Activated naive CD8-positive, alpha-beta T cell treated with anti-CD3 and anti-CD28 coated beads, Interleukin-2, amount 10 ng/mL, durations not matched to agents 7 days and 5 days (primary cell): ENCODE data around the gene MAP2K5. TPM values are rescaled to one million over a fixed set of nuclear protein-coding genes. Genes with fewer than 3 reads are reported as not detected.

Source experiments
- ATAC-seq: fragments of 150-1000 bp; cut with Tn5 transposase; one replicate; pipeline ENCODE4 v1.10.0; 2021; ENCODE audit warnings: low read depth, moderate library complexity
- POLR2A ChIA-PET: fragments of 350-600 bp; sonication (Branson Sonifier 250); formaldehyde crosslinking; loops from one replicate; lab custom pipeline; 2021; ENCODE audit warnings: antibody characterized with exemption; lab: Charles Lee
- DNase-seq: peaks from one replicate; pipeline ENCODE4 v3.0.0; 2021
- H3K27ac Mint-ChIP-seq: one replicate; pipeline ENCODE4 v1.8.0; 2022; ENCODE audit warnings: mild to moderate bottlenecking, mixed read lengths
- H3K27me3 Mint-ChIP-seq: one replicate; pipeline ENCODE4 v1.8.0; 2022; ENCODE audit warnings: mild to moderate bottlenecking, moderate library complexity, mixed read lengths
- H3K36me3 Mint-ChIP-seq: one replicate; pipeline ENCODE4 v1.8.0; 2021; ENCODE audit warnings: mild to moderate bottlenecking, mixed read lengths
- H3K4me1 Mint-ChIP-seq: one replicate; pipeline ENCODE4 v1.8.0; 2021; ENCODE audit warnings: mixed read lengths
- H3K4me3 Mint-ChIP-seq: one replicate; pipeline ENCODE4 v1.8.0; 2022; ENCODE audit warnings: mild to moderate bottlenecking, moderate library complexity, mixed read lengths
- H3K9me3 Mint-ChIP-seq: one replicate; pipeline ENCODE4 v1.8.0; 2021; ENCODE audit warnings: mixed read lengths
- total RNA-seq, 2 experiments: library from RNA; stranded (reverse); gene quantifications; one replicate each; pipeline ENCODE4 v1.2.3, GENCODE V29; 2021

MAP2K5 gene
- total RNA-seq, 2 experiments from 2014 or later = 25.8 to 29.9 TPM

- no peak for DNase-seq
- no peaks in the 10 kb centered on the region for H3K27me3 Mint-ChIP-seq
- H3K4me3 Mint-ChIP-seq = no peak overlapping the region
- H3K4me1 Mint-ChIP-seq = no peaks in the 10 kb centered on the region
- H3K27ac Mint-ChIP-seq = no peak overlapping the region
- H3K9me3 Mint-ChIP-seq = peaks cover 10% of the 10 kb centered on the region
- POLR2A ChIA-PET = no interaction called here
- ATAC-seq = no peak
- H3K36me3 Mint-ChIP-seq = peaks cover 49% of the 10 kb centered on the region
Observed at GRCh38 chr15:67556976-67557570, 14.6 kb downstream of the MAP2K5 start.

GRCh38 chr15:67558502-67558901 is 16.0 kb downstream of the MAP2K5 start:
- ATAC-seq (no peak), DNase-seq (no peak)
- Mint-ChIP-seq H3K36me3 (peaks cover 52% of the 10 kb centered on the region), H3K4me1 (no peaks in the 10 kb centered on the region), H3K27me3 (no peaks in the 10 kb centered on the region), H3K27ac (no peak overlapping the region), H3K4me3 (no peak overlapping the region), H3K9me3 (peaks cover 10% of the 10 kb centered on the region)
- POLR2A ChIA-PET = no interaction called here

GRCh38 chr15:67559158-67559557 is 16.7 kb downstream of the MAP2K5 start:
- Mint-ChIP-seq H3K4me3 (no peak overlapping the region), H3K9me3 (peaks cover 10% of the 10 kb centered on the region), H3K27ac (no peak overlapping the region), H3K27me3 (no peaks in the 10 kb centered on the region), H3K36me3 (peaks cover 59% of the 10 kb centered on the region), H3K4me1 (peaks cover under 1% of the 10 kb centered on the region)
- ATAC-seq (no peak), DNase-seq (no peak)
- POLR2A ChIA-PET = no interaction called here

GRCh38 chr15:67559576-67559975 is 17.1 kb downstream of the MAP2K5 start:
- Mint-ChIP-seq H3K27ac (no peak overlapping the region), H3K4me1 (peaks cover 5% of the 10 kb centered on the region), H3K9me3 (peaks cover 10% of the 10 kb centered on the region), H3K36me3 (peaks cover 61% of the 10 kb centered on the region), H3K27me3 (no peaks in the 10 kb centered on the region), H3K4me3 (no peak overlapping the region)
- no peak for DNase-seq
- POLR2A ChIA-PET = interaction anchor here (0.7 kb wide), 1 partner anchor 17 kb away, joined by 3 read pairs; the partner anchor contains the start of gene MAP2K5
- no peak for ATAC-seq

GRCh38 chr15:67560320-67560719 is 17.8 kb downstream of the MAP2K5 start:
- Mint-ChIP-seq H3K4me1 (peaks cover 11% of the 10 kb centered on the region), H3K4me3 (no peak overlapping the region), H3K9me3 (peaks cover 10% of the 10 kb centered on the region), H3K27me3 (no peaks in the 10 kb centered on the region), H3K27ac (no peak overlapping the region), H3K36me3 (peaks cover 55% of the 10 kb centered on the region)
- ATAC-seq (no peak), DNase-seq (no peak)
- POLR2A ChIA-PET = interaction anchor here (0.7 kb wide), 1 partner anchor 18 kb away, joined by 3 read pairs; the partner anchor contains the start of gene MAP2K5

- Mint-ChIP-seq H3K27ac (no peak overlapping the region), H3K9me3 (peaks cover 7% of the 10 kb centered on the region), H3K4me1 (peaks cover 13% of the 10 kb centered on the region), H3K4me3 (no peak overlapping the region), H3K36me3 (peaks cover 42% of the 10 kb centered on the region), H3K27me3 (no peaks in the 10 kb centered on the region)
- ATAC-seq (no peak), DNase-seq (no peak)
- POLR2A ChIA-PET = no interaction called here
Observed at GRCh38 chr15:67563092-67563491, 20.6 kb downstream of the MAP2K5 start.

- H3K27me3 Mint-ChIP-seq = no peaks in the 10 kb centered on the region
- H3K27ac Mint-ChIP-seq = no peak overlapping the region
- no peak for DNase-seq
- peaks cover 2% of the 10 kb centered on the region for H3K9me3 Mint-ChIP-seq
- POLR2A ChIA-PET = no interaction called here
- peaks cover 13% of the 10 kb centered on the region for H3K4me1 Mint-ChIP-seq
- H3K36me3 Mint-ChIP-seq = peaks cover 33% of the 10 kb centered on the region
- no peak overlapping the region for H3K4me3 Mint-ChIP-seq
- peak; percentile 39 for ATAC-seq
Observed at GRCh38 chr15:67564021-67564967, 21.8 kb downstream of the MAP2K5 start.

- H3K27me3 Mint-ChIP-seq = no peaks in the 10 kb centered on the region
- peaks cover 13% of the 10 kb centered on the region for H3K4me1 Mint-ChIP-seq
- no peak overlapping the region for H3K27ac Mint-ChIP-seq
- DNase-seq (no peak), ATAC-seq (peak; percentile 47)
- H3K4me3 Mint-ChIP-seq = no peak overlapping the region
- peaks cover 27% of the 10 kb centered on the region for H3K36me3 Mint-ChIP-seq
- H3K9me3 Mint-ChIP-seq = peaks cover 2% of the 10 kb centered on the region
- POLR2A ChIA-PET = no interaction called here
Observed at GRCh38 chr15:67564968-67565345, 22.5 kb downstream of the MAP2K5 start.

GRCh38 chr15:67569668-67570067 is 27.2 kb downstream of the MAP2K5 start:
- H3K4me3 Mint-ChIP-seq = no peak overlapping the region
- H3K9me3 Mint-ChIP-seq = no peaks in the 10 kb centered on the region
- POLR2A ChIA-PET = no interaction called here
- H3K36me3 Mint-ChIP-seq = peaks cover 18% of the 10 kb centered on the region
- DNase-seq (no peak), ATAC-seq (no peak)
- no peak overlapping the region for H3K27ac Mint-ChIP-seq
- H3K4me1 Mint-ChIP-seq = peaks cover 8% of the 10 kb centered on the region
- no peaks in the 10 kb centered on the region for H3K27me3 Mint-ChIP-seq

- H3K36me3 Mint-ChIP-seq = peaks cover 16% of the 10 kb centered on the region
- no peak overlapping the region for H3K4me3 Mint-ChIP-seq
- ATAC-seq = no peak
- POLR2A ChIA-PET = no interaction called here
- no peak for DNase-seq
- H3K27ac Mint-ChIP-seq = no peak overlapping the region
- peaks cover 3% of the 10 kb centered on the region for H3K4me1 Mint-ChIP-seq
- no peaks in the 10 kb centered on the region for H3K9me3 Mint-ChIP-seq
- H3K27me3 Mint-ChIP-seq = no peaks in the 10 kb centered on the region
Observed at GRCh38 chr15:67570875-67571647, 28.6 kb downstream of the MAP2K5 start.

- POLR2A ChIA-PET = no interaction called here
- DNase-seq (no peak), ATAC-seq (no peak)
- H3K36me3 Mint-ChIP-seq = peaks cover 16% of the 10 kb centered on the region
- peaks cover 3% of the 10 kb centered on the region for H3K4me1 Mint-ChIP-seq
- H3K27ac Mint-ChIP-seq = no peak overlapping the region
- no peaks in the 10 kb centered on the region for H3K9me3 Mint-ChIP-seq
- no peaks in the 10 kb centered on the region for H3K27me3 Mint-ChIP-seq
- H3K4me3 Mint-ChIP-seq = no peak overlapping the region
Observed at GRCh38 chr15:67571648-67572415, 29.3 kb downstream of the MAP2K5 start.

- Mint-ChIP-seq H3K4me1 (peaks cover 3% of the 10 kb centered on the region), H3K9me3 (no peaks in the 10 kb centered on the region), H3K4me3 (no peak overlapping the region), H3K27ac (no peak overlapping the region), H3K36me3 (peaks cover 14% of the 10 kb centered on the region), H3K27me3 (no peaks in the 10 kb centered on the region)
- DNase-seq = no peak
- ATAC-seq = no peak
- POLR2A ChIA-PET = no interaction called here
Observed at GRCh38 chr15:67573194-67573593, 30.7 kb downstream of the MAP2K5 start.
